Measurements from ENCODE around the gene VSIG10L. TPM values are rescaled to one million over a fixed set of nuclear protein-coding genes. Genes with fewer than 3 reads are reported as not detected.

Gene VSIG10L
- total RNA-seq, 1 experiment from 2014 or later, result 0.58 TPM

DNA sequence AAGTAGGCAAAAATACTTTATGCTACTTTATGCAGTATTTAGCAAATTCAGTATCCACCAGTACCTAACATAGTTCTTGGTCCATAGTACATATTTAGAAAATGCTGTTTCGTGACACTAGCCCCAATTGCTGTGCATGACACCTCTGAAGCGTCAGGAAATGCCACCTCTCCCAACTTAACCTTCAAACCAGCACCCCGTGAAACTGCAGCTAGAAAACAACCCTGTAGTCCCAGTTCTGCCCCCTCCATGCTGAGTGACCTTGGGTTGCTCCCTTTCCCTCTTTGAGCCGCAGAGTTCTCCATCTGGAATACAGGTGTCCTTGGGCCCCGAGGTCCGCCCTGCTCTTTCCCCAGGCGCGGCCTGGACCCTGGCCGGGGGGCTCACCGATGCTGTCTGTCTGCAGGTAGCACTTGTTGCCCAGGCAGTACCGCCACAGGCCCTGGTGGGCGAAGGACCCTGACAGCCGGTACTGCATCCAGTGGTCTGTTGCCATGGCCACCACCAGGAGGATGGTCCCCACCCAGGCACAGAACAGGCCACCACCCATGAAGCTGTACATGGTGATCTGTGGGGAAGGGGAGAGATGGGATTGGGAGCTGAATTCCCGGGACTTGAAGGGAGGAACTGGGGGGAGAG, 45.1 kb upstream of the VSIG10L start:
- TF ChIP-seq CTCF (IDR thresholded peaks at IDR 0.05; ENCODE audit: unreplicated experiment), result no peak
- no peak overlapping the region for H3K27ac Mint-ChIP-seq (ENCODE audit: low read depth, unreplicated experiment)

DNA sequence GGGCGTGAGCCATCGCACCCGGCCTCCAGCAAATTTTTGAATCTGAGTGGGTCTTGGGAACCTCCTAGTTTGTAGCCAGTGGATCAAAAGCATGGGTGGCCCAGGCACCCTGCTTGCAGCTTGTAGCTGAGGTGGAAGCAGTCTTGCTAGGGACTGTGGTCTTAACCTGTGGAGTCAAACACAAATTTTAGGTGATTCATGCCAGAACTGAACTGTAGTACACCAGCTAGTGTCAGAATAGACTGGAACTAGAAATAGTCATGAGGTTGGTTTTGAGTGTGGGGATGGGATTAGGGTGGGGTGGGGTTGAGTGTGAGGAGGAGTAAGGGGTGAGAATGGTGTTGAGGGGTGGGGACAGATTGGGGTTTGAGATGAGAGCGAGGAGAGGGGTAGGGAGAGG, 40.1 kb upstream of the VSIG10L start:
- ChIA-PET POLR2A (no interaction called here), CTCF (interaction anchor here (0.6 to 0.9 kb wide), 3 partner anchors 9 to 16 kb away, joined by 3 read pairs; no protein-coding TSS in a partner anchor)
- Mint-ChIP-seq H3K36me3 (ENCODE audit: insufficient read depth, unreplicated experiment) (no peaks in the 10 kb centered on the region), H3K9me3 (ENCODE audit: unreplicated experiment) (no peaks in the 10 kb centered on the region), H3K4me3 (ENCODE audit: unreplicated experiment) (no peak overlapping the region), H3K27me3 (ENCODE audit: insufficient read depth, unreplicated experiment) (no peaks in the 10 kb centered on the region), H3K27ac (ENCODE audit: low read depth, unreplicated experiment) (no peak overlapping the region), H3K4me1 (ENCODE audit: insufficient read depth, unreplicated experiment) (no peaks in the 10 kb centered on the region)
- BruUV-seq (replicated peaks), result no TSS peak
- no peak for DNase-seq (ENCODE audit: unreplicated experiment)
- intact Hi-C loops (cut with micrococcal nuclease), result no loop called here
- no peak for TF ChIP-seq CTCF (IDR thresholded peaks at IDR 0.05; ENCODE audit: unreplicated experiment)

More for the DNA sequence above, 45.1 kb upstream of the VSIG10L start:
- Mint-ChIP-seq H3K27me3 (ENCODE audit: insufficient read depth, unreplicated experiment) (no peaks in the 10 kb centered on the region), H3K4me3 (ENCODE audit: unreplicated experiment) (no peak overlapping the region), H3K9me3 (ENCODE audit: unreplicated experiment) (no peaks in the 10 kb centered on the region), H3K4me1 (ENCODE audit: insufficient read depth, unreplicated experiment) (no peaks in the 10 kb centered on the region), H3K36me3 (ENCODE audit: insufficient read depth, unreplicated experiment) (no peaks in the 10 kb centered on the region)
- intact Hi-C loops (cut with micrococcal nuclease), result no loop called here
- no peak for DNase-seq (ENCODE audit: unreplicated experiment)
- POLR2A ChIA-PET, result no interaction called here
- BruUV-seq (replicated peaks), result no TSS peak
- CTCF ChIA-PET, result no interaction called here

DNA sequence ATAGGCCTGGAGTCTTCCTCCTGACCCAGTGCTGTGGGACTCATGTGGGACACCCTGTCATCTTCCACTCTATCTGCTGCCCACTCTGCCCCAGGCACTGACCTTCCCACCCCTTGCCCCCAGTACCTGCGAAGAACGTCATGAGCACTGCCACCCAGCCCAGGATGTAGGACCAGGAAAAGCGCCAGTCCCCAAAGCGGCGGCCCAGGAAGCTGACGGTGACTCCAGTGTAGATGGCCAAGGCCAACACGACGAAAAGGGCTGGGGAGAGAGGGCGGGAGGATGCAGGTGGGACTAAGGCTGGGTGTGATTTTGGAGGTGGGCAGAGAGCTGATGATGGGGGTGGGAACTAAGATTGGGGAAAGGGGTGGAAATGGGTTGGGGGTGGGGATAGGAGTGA, 38.4 kb upstream of the VSIG10L start:
- BruUV-seq (replicated peaks), result no TSS peak
- no peak for TF ChIP-seq CTCF (IDR thresholded peaks at IDR 0.05; ENCODE audit: unreplicated experiment)
- H3K4me3 Mint-ChIP-seq (ENCODE audit: unreplicated experiment), result no peak overlapping the region
- H3K9me3 Mint-ChIP-seq (ENCODE audit: unreplicated experiment), result no peaks in the 10 kb centered on the region
- peak overlapping the region; percentile 51 for H3K27ac Mint-ChIP-seq (ENCODE audit: low read depth, unreplicated experiment)
- intact Hi-C loops (cut with micrococcal nuclease), result no loop called here
- POLR2A ChIA-PET, result interaction anchor here (0.6 kb wide), 1 partner anchor 9 kb away, joined by 4 read pairs; no protein-coding TSS in a partner anchor
- no peaks in the 10 kb centered on the region for H3K27me3 Mint-ChIP-seq (ENCODE audit: insufficient read depth, unreplicated experiment)
- H3K36me3 Mint-ChIP-seq (ENCODE audit: insufficient read depth, unreplicated experiment), result no peaks in the 10 kb centered on the region
- no peaks in the 10 kb centered on the region for H3K4me1 Mint-ChIP-seq (ENCODE audit: insufficient read depth, unreplicated experiment)
- CTCF ChIA-PET, result interaction anchor here (1.2 to 1.5 kb wide), 2 partner anchors 18 to 42 kb away, joined by 4 to 6 read pairs; no protein-coding TSS in a partner anchor
- DNase-seq (ENCODE audit: unreplicated experiment), result no peak

DNA sequence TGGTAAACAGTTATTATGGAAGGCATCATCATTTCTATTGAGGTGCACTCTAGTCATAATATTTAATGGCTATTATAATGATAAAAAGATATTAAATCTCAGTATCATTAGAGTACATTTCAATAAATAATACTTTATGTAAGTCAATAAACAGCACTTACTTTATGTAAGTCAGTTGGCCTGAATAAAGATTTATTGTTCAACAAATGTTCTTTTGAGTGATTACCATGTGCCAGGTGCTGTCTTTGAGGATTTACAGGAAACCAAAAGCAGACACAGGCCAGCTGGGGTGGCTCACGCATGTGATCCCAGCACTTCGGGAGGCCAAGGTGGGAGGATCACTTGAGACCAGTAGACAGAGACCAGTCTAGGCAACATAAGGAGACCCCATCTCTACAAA, 35.5 kb upstream of the VSIG10L start:
- intact Hi-C loops (cut with micrococcal nuclease), result no loop called here
- POLR2A ChIA-PET, result no interaction called here
- no peak for DNase-seq (ENCODE audit: unreplicated experiment)
- H3K27ac Mint-ChIP-seq (ENCODE audit: low read depth, unreplicated experiment), result no peak overlapping the region
- no peaks in the 10 kb centered on the region for H3K27me3 Mint-ChIP-seq (ENCODE audit: insufficient read depth, unreplicated experiment)
- no peak overlapping the region for H3K4me3 Mint-ChIP-seq (ENCODE audit: unreplicated experiment)
- H3K36me3 Mint-ChIP-seq (ENCODE audit: insufficient read depth, unreplicated experiment), result no peaks in the 10 kb centered on the region
- CTCF ChIA-PET, result interaction anchor here (0.6 kb wide), 1 partner anchor 215 kb away, joined by 3 read pairs; no protein-coding TSS in a partner anchor
- no peaks in the 10 kb centered on the region for H3K4me1 Mint-ChIP-seq (ENCODE audit: insufficient read depth, unreplicated experiment)
- BruUV-seq (replicated peaks), result no TSS peak
- no peak for TF ChIP-seq CTCF (IDR thresholded peaks at IDR 0.05; ENCODE audit: unreplicated experiment)
- no peaks in the 10 kb centered on the region for H3K9me3 Mint-ChIP-seq (ENCODE audit: unreplicated experiment)
